SH-SY5Y (cell line): ENCODE results near the gene SPN.

Experiments used
- GATA2 ChIP-seq: IDR thresholded peaks from 2 replicates; pipeline ENCODE4 v1.6.1; 2011; ENCODE audit warnings: mild to moderate bottlenecking, low read depth, low read length
- GATA3 ChIP-seq: IDR thresholded peaks from 2 replicates; pipeline ENCODE4 v1.6.1; 2011; ENCODE audit warnings: low read depth, mild to moderate bottlenecking, low read length, moderate library complexity

DNA sequence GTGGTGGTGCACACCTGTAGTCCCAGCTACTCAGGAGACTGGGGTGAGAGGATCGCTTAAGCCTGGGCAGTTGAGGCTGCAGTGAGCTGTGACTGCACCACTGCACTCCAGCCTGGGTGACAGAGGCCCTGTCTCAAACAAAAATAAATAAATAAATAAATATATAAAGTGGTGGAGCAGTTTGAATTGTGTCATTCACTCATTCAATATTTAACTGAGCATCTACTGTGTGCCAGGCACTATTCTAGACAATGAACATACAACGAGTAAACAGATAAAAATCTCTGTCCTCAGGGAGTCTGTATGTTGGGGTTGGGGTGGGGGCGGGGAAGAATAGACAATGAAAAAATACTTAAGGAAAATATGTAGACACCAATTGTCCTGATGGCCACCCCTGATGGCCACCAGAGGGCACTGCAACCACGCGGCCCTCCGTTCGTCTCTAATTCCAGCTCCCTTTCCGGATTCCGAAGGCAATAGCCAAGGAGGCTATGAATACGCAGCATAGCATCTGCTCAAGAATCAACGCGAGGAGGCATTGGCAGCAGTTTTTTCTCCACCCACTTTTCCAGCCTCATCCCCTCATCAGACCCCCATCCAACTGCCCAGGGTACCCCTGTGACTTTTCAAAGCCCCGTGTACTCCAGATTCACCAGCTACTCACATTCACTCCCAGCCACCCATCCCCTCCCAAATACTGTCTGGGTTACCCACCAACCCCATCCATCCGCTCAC is 37.4 kb downstream of the SPN start:
- no peak for TF ChIP-seq GATA2
- no peak for TF ChIP-seq GATA3
